B cell (primary cell): ENCODE data around the gene RANBP3. TPM values are rescaled to one million over a fixed set of nuclear protein-coding genes. Genes with fewer than 3 reads are reported as not detected.

Experiments used
- ATAC-seq: fragments of 200-7000 bp; cut with Tn5 transposase; one replicate; pipeline ENCODE4 v1.10.0; 2021; ENCODE audit warnings: low read depth, mild to moderate bottlenecking, moderate number of reproducible peaks, moderate library complexity
- CTCF ChIA-PET: fragments of 350-600 bp; sonication (Branson Sonifier 250); formaldehyde crosslinking; loops from one replicate; lab custom pipeline; 2021; ENCODE audit warnings: antibody characterized with exemption, inconsistent platforms; lab: Charles Lee
- POLR2A ChIA-PET: fragments of 350-600 bp; sonication (Branson Sonifier 250); formaldehyde crosslinking; loops from one replicate; lab custom pipeline; 2021; ENCODE audit warnings: antibody characterized with exemption; lab: Charles Lee
- DNase-seq: peaks from one replicate; pipeline ENCODE4 v3.0.0; 2013
- H2AFZ ChIP-seq: 2 replicates; pipeline ENCODE4 v1.6.1; 2012; ENCODE audit warnings: mild to moderate bottlenecking, low read depth, low read length; ENCODE audit not compliant: insufficient read depth, poor library complexity, severe bottlenecking
- H3K27ac ChIP-seq, 2 donors: 1 replicate in 1 of 2; 2 replicates in 1 of 2; pipeline ENCODE4 v1.5.1; 2012 to 2013; ENCODE audit warnings: low read length in 2 of 2, mild to moderate bottlenecking in 2 of 2, moderate library complexity in 1 of 2
- H3K27me3 ChIP-seq, 4 experiments: fragments of 200-600 bp in 1 of 4; sonication (generic) in 1 of 4; replicated peaks in 1 of 4; 1 replicate in 2 of 4; 2 replicates in 2 of 4; pipeline versions ENCODE4 v1.6.1 to v1.7.0; 2013 to 2016; ENCODE audit warnings: low read length in 3 of 4, mild to moderate bottlenecking in 2 of 4, mixed read lengths in 1 of 4, moderate library complexity in 1 of 4; ENCODE audit not compliant: insufficient read depth in 4 of 4, control insufficient read depth in 3 of 4; ENCODE audit errors: control extremely low read depth in 1 of 4
- H3K36me3 ChIP-seq, 2 experiments: replicated peaks in 1 of 2; 1 replicate in 1 of 2; 2 replicates in 1 of 2; pipeline versions ENCODE4 v1.6.1 to v1.7.1; 2013; ENCODE audit warnings: low read length in 1 of 2; ENCODE audit not compliant: insufficient read depth in 2 of 2, control insufficient read depth in 1 of 2; ENCODE audit errors: control extremely low read depth in 1 of 2, extremely low read depth in 1 of 2
- H3K4me1 ChIP-seq, 2 donors: fragments of 200-600 bp in 1 of 2; sonication (generic) in 1 of 2; 1 replicate in 1 of 2; 2 replicates in 1 of 2; pipeline versions ENCODE4 v1.5.1 to v1.6.1; 2013 to 2017; ENCODE audit warnings: low read length in 2 of 2; ENCODE audit not compliant: control insufficient read depth in 2 of 2, insufficient read depth in 2 of 2
- H3K4me2 ChIP-seq: replicated peaks from 2 replicates; pipeline ENCODE3; 2012; ENCODE audit warnings: mild to moderate bottlenecking, low read depth, low read length; ENCODE audit not compliant: poor library complexity, severe bottlenecking
- H3K4me3 ChIP-seq, 5 experiments: fragments of 200-600 bp in 1 of 5; sonication (generic) in 1 of 5; 1 replicate in 3 of 5; 2 replicates in 2 of 5; pipeline versions ENCODE4 v1.5.1 to v1.7.0; 2011 to 2016; ENCODE audit warnings: low read length in 4 of 5, mild to moderate bottlenecking in 4 of 5, low read depth in 2 of 5, control low read depth in 1 of 5, moderate library complexity in 1 of 5; ENCODE audit not compliant: insufficient read depth in 1 of 5; ENCODE audit errors: control extremely low read depth in 1 of 5, extremely low read depth in 1 of 5
- H3K79me2 ChIP-seq: fragments of 200-600 bp; sonication (generic); one replicate; pipeline ENCODE4 v1.6.0; 2016; ENCODE audit warnings: low read length; ENCODE audit not compliant: control insufficient read depth, insufficient read depth
- H3K9ac ChIP-seq: fragments of 200-600 bp; sonication (generic); 2 replicates; pipeline ENCODE4 v1.6.1; 2017; ENCODE audit warnings: mild to moderate bottlenecking, low read length, moderate library complexity
- H3K9me3 ChIP-seq, 3 donors: one replicate each; pipeline versions ENCODE4 v1.6.1 to v1.7.1; 2013; ENCODE audit warnings: low read length in 2 of 3; ENCODE audit not compliant: control insufficient read depth in 2 of 3, insufficient read depth in 1 of 3; ENCODE audit errors: control extremely low read depth in 1 of 3
- H4K20me1 ChIP-seq: 2 replicates; pipeline ENCODE4 v1.6.0; 2012; ENCODE audit warnings: mild to moderate bottlenecking, low read length; ENCODE audit not compliant: insufficient read depth, control insufficient read depth, poor library complexity, severe bottlenecking
- H3K27ac Mint-ChIP-seq: one replicate; pipeline ENCODE4 v1.8.0; 2021; ENCODE audit warnings: mixed read lengths
- H3K27me3 Mint-ChIP-seq: one replicate; pipeline ENCODE4 v1.8.0; 2021; ENCODE audit warnings: mixed read lengths
- H3K4me1 Mint-ChIP-seq: one replicate; pipeline ENCODE4 v1.8.0; 2021; ENCODE audit warnings: mixed read lengths
- H3K4me3 Mint-ChIP-seq: one replicate; pipeline ENCODE4 v1.8.0; 2021; ENCODE audit warnings: mixed read lengths
- H3K9me3 Mint-ChIP-seq: one replicate; pipeline ENCODE4 v1.8.0; 2022; ENCODE audit warnings: mixed read lengths; ENCODE audit not compliant: insufficient read depth
- EZH2 ChIP-seq: IDR thresholded peaks from 2 replicates; pipeline ENCODE4 v1.6.1; 2012; ENCODE audit warnings: borderline replicate concordance, low read depth, mild to moderate bottlenecking, moderate library complexity, low read length; ENCODE audit not compliant: insufficient read depth, poor library complexity, severe bottlenecking
- WGBS: methylation state at CpG from one replicate; pipeline ENCODE4 v1.1.5; 2013; ENCODE audit warnings: missing lambda C conversion rate; ENCODE audit not compliant: insufficient coverage; 5-methylcytosine and 5-hydroxymethylcytosine counted together
- intact Hi-C: fragments of 100-400 bp; cut with micrococcal nuclease; formaldehyde crosslinking; loops from one replicate; pipeline ENCODE4 v1.10.0; 2022
- polyA plus RNA-seq: library from polyadenylated mRNA; depleted of rRNA; stranded (reverse); fragments of >200 nt; gene quantifications from 2 replicates; pipeline ENCODE4 v1.2.3, GENCODE V29; 2012
- total RNA-seq, 2 donors: library from RNA; stranded (reverse); fragments of 120-200 nt in 1 of 2; gene quantifications; 1 replicate in 1 of 2; 2 replicates in 1 of 2; pipeline versions ENCODE4 v1.2.3 to v1.2.4, GENCODE V29; 2013 to 2022
- TF ChIP-seq, protein P1 (sequence below): fragments of 200-600 bp; IDR thresholded peaks from one replicate; pipeline ENCODE4 v1.8.0; 2022; ENCODE audit warnings: antibody characterized with exemption, mild to moderate bottlenecking

The RANBP3 gene
- total and polyA plus RNA-seq, 2 donors (not counting 1 experiment from before 2014, with no cell fraction given) = 86.7 to 91.7 TPM

DNA sequence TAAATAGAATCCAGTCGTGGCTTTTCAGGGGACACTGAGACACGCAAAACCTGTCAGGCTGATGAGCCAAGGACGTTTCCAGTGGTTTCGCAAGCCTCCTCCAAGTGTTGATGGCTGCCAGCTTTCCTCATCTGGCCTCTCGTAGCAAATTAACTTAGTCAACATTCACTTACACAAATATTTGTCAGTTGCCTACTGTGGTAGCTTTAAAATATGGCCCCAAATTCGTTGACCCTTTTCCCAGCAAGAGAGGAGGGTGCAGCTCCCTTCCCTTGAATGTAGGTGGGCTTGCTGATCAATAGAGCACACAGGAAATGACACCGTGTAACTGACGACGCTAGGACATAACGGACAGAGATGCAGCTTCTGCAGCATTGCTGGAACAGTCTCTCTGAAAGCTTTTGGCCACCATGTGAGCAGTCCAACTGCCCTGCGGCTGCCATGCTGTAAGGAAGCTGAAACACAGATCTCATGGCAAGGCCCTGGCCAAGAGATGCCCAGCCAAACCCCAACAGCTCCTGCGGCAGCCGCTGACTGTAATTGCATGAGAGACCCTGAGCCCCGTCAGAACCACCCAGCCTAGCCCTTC, 5.5 kb upstream of the RANBP3 start:
- Mint-ChIP-seq H3K4me3 (no peak overlapping the region), H3K27me3 (no peaks in the 10 kb centered on the region), H3K4me1 (peaks cover 13% of the 10 kb centered on the region), H3K9me3 (no peaks in the 10 kb centered on the region), H3K27ac (no peak overlapping the region)
- no peak for TF ChIP-seq EZH2
- TF ChIP-seq, protein P1, sequence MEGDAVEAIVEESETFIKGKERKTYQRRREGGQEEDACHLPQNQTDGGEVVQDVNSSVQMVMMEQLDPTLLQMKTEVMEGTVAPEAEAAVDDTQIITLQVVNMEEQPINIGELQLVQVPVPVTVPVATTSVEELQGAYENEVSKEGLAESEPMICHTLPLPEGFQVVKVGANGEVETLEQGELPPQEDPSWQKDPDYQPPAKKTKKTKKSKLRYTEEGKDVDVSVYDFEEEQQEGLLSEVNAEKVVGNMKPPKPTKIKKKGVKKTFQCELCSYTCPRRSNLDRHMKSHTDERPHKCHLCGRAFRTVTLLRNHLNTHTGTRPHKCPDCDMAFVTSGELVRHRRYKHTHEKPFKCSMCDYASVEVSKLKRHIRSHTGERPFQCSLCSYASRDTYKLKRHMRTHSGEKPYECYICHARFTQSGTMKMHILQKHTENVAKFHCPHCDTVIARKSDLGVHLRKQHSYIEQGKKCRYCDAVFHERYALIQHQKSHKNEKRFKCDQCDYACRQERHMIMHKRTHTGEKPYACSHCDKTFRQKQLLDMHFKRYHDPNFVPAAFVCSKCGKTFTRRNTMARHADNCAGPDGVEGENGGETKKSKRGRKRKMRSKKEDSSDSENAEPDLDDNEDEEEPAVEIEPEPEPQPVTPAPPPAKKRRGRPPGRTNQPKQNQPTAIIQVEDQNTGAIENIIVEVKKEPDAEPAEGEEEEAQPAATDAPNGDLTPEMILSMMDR = no peak
- Histone ChIP-seq H2AFZ (no peak overlapping the region), H3K27ac (no peak overlapping the region), H4K20me1 (no peaks in the 10 kb centered on the region), H3K4me1 (peaks cover 6 to 14% of the 10 kb centered on the region in 2 donors), H3K9me3 (no peaks in the 10 kb centered on the region), H3K36me3 (no peaks in the 10 kb centered on the region), H3K4me2 (no peak overlapping the region), H3K4me3 (no peak overlapping the region), H3K79me2 (peaks cover 6% of the 10 kb centered on the region), H3K9ac (no peak overlapping the region), H3K27me3 (no peaks in the 10 kb centered on the region)
- ChIA-PET POLR2A (no interaction called here), CTCF (interaction anchor here (1.1 to 8.7 kb wide), 2 partner anchors 17 to 39 kb away, joined by 6 to 51 read pairs; no protein-coding TSS in a partner anchor)
- ATAC-seq (no peak), DNase-seq (no peak)
- intact Hi-C loops = no loop called here
- WGBS = 80% methylated on average over 12 of the region's 14 CpGs
